CD8-positive, alpha-beta memory T cell (primary cell): Measurements from ENCODE around the gene COQ10B. TPM values are rescaled to one million over a fixed set of nuclear protein-coding genes. Genes with fewer than 3 reads are reported as not detected.

Source experiments
- CTCF ChIA-PET: fragments of 350-600 bp; sonication (Branson Sonifier 250); formaldehyde crosslinking; loops from one replicate; lab custom pipeline; 2021; ENCODE audit warnings: antibody characterized with exemption; lab: Charles Lee
- POLR2A ChIA-PET: fragments of 350-600 bp; sonication (Branson Sonifier 250); formaldehyde crosslinking; loops from one replicate; lab custom pipeline; 2021; ENCODE audit warnings: antibody characterized with exemption; lab: Charles Lee
- DNase-seq, 5 donors: peaks; one replicate each; pipeline versions ENCODE4 v3.0.0 to v3.0.0-alpha.2; 2020 to 2022; ENCODE audit warnings: mixed read lengths in 1 of 5
- H3K27ac ChIP-seq: one replicate; pipeline ENCODE4 v1.7.0; 2013; ENCODE audit warnings: low read depth, mild to moderate bottlenecking, low read length, moderate library complexity
- H3K27me3 ChIP-seq: 2 replicates; pipeline ENCODE4 v1.7.0; 2013; ENCODE audit warnings: low read length, mild to moderate bottlenecking; ENCODE audit not compliant: insufficient read depth, poor library complexity, severe bottlenecking
- H3K36me3 ChIP-seq: 2 replicates; pipeline ENCODE4 v1.7.0; 2013; ENCODE audit warnings: mild to moderate bottlenecking, low read length, moderate library complexity; ENCODE audit not compliant: insufficient read depth
- H3K4me1 ChIP-seq: 2 replicates; pipeline ENCODE4 v1.7.0; 2013; ENCODE audit warnings: mild to moderate bottlenecking, low read length, moderate library complexity; ENCODE audit not compliant: insufficient read depth
- H3K4me3 ChIP-seq: 2 replicates; pipeline ENCODE4 v1.7.0; 2013; ENCODE audit warnings: mild to moderate bottlenecking, low read length
- H3K9me3 ChIP-seq: 2 replicates; pipeline ENCODE4 v1.7.0; 2013; ENCODE audit warnings: mild to moderate bottlenecking, low read length
- H3K27ac Mint-ChIP-seq, 8 donors: one replicate each; pipeline ENCODE4 v1.8.0; 2020 to 2021; ENCODE audit warnings: mixed read lengths in 8 of 8, mild to moderate bottlenecking in 6 of 8, inconsistent platforms in 3 of 8, moderate library complexity in 3 of 8
- H3K27me3 Mint-ChIP-seq, 2 donors: one replicate each; pipeline ENCODE4 v1.8.0; 2020 to 2021; ENCODE audit warnings: mixed read lengths in 2 of 2, mild to moderate bottlenecking in 1 of 2, moderate library complexity in 1 of 2
- H3K36me3 Mint-ChIP-seq, 3 donors: one replicate each; pipeline ENCODE4 v1.8.0; 2020 to 2021; ENCODE audit warnings: mixed read lengths in 3 of 3, inconsistent platforms in 1 of 3, mild to moderate bottlenecking in 1 of 3
- H3K4me1 Mint-ChIP-seq, 3 donors: one replicate each; pipeline ENCODE4 v1.8.0; 2020 to 2021; ENCODE audit warnings: mixed read lengths in 3 of 3, inconsistent platforms in 1 of 3, mild to moderate bottlenecking in 1 of 3
- H3K4me3 Mint-ChIP-seq, 7 donors: one replicate each; pipeline ENCODE4 v1.8.0; 2020 to 2021; ENCODE audit warnings: mixed read lengths in 7 of 7, mild to moderate bottlenecking in 6 of 7, moderate library complexity in 4 of 7, inconsistent platforms in 2 of 7
- H3K9me3 Mint-ChIP-seq, 5 donors: one replicate each; pipeline ENCODE4 v1.8.0; 2020 to 2022; ENCODE audit warnings: mixed read lengths in 5 of 5, mild to moderate bottlenecking in 3 of 5, moderate library complexity in 2 of 5, inconsistent platforms in 1 of 5
- polyA plus RNA-seq: library from polyadenylated mRNA; unstranded; fragments of 300-500 nt; fragmentation: Illumina TruSeq; gene quantifications from one replicate; pipeline ENCODE4 v1.2.3, GENCODE V29; 2021
- total RNA-seq, 2 experiments: library from RNA; stranded (reverse); gene quantifications; one replicate each; pipeline ENCODE4 v1.2.3, GENCODE V29; 2021

The COQ10B gene
- total and polyA plus RNA-seq, 3 experiments from 2014 or later, result 23.4 to 42.6 (median 23.7) TPM

GRCh38 chr2:197434541-197435513 is 18.5 kb upstream of the COQ10B start, which contains the start of gene SF3B1:
SF3B1 (minus strand) TSS chr2:197435028; CDS start chr2:197434999, 29 bp downstream.
- H3K4me1 Mint-ChIP-seq, result peaks cover 55 to 60% (median 58%) of the 10 kb centered on the region in 3 donors
- Histone ChIP-seq H3K27me3 (no peaks in the 10 kb centered on the region), H3K9me3 (no peaks in the 10 kb centered on the region), H3K4me1 (peaks cover 46% of the 10 kb centered on the region), H3K27ac (peak within 1 kb of the TSS; percentile 99), H3K4me3 (peak within 1 kb of the TSS; percentile 95), H3K36me3 (no peaks in the 10 kb centered on the region)
- peak within 1 kb of the TSS; percentile 95 to 100 (median 100) for H3K4me3 Mint-ChIP-seq
- POLR2A ChIA-PET, result interaction anchor here (0.6 to 5.5 kb wide), 15 partner anchors 10 to 635 kb away, joined by 3 to 97 read pairs (median 5); partner anchors contain the start of genes ANKRD44, COQ10B, GTF3C3 and HSPD1
- CTCF ChIA-PET, result interaction anchor here (0.9 to 4.0 kb wide), 5 partner anchors 10 to 66 kb away, joined by 3 to 30 read pairs (median 4); partner anchors contain the start of genes COQ10B and HSPE1
- H3K27me3 Mint-ChIP-seq, result no peaks in the 10 kb centered on the region
- peak; percentile 99 to 100 (median 99) for DNase-seq
- H3K36me3 Mint-ChIP-seq, result peaks cover 0 to 33% (median 0%) of the 10 kb centered on the region in 3 donors
- H3K27ac Mint-ChIP-seq, result peak within 1 kb of the TSS; percentile 98 to 100 (median 100)
- H3K9me3 Mint-ChIP-seq, result no peaks in the 10 kb centered on the region

- H3K4me1 ChIP-seq, result peaks cover 36% of the 10 kb centered on the region
- H3K4me3 ChIP-seq, result peak overlapping the region; percentile 95
- H3K27me3 ChIP-seq, result no peaks in the 10 kb centered on the region
- ChIA-PET POLR2A (interaction anchor here (0.7 to 5.5 kb wide), 8 partner anchors 13 to 269 kb away, joined by 3 to 97 read pairs (median 7); partner anchors contain the start of genes ANKRD44, COQ10B, HSPD1 and HSPE1), CTCF (interaction anchor here (1.0 to 4.0 kb wide), 3 partner anchors 9 to 31 kb away, joined by 3 to 30 read pairs (median 4); partner anchors contain the start of gene COQ10B)
- Mint-ChIP-seq H3K27ac (peak overlapping the region; percentile 98 to 100 (median 100)), H3K9me3 (no peaks in the 10 kb centered on the region), H3K27me3 (no peaks in the 10 kb centered on the region), H3K4me3 (peak overlapping the region; percentile 95 to 100 (median 100)), H3K36me3 (peaks cover 0 to 27% (median 0%) of the 10 kb centered on the region in 3 donors), H3K4me1 (peaks cover 45 to 50% (median 48%) of the 10 kb centered on the region in 3 donors)
- H3K36me3 ChIP-seq, result no peaks in the 10 kb centered on the region
- DNase-seq, result peak in 1 of 5 donors; percentile 23
- H3K27ac ChIP-seq, result peak overlapping the region; percentile 99
- H3K9me3 ChIP-seq, result no peaks in the 10 kb centered on the region
These were observed 17.5 kb upstream of the COQ10B start for GRCh38 chr2:197435598-197436420.

- Histone ChIP-seq H3K36me3 (no peaks in the 10 kb centered on the region), H3K27me3 (no peaks in the 10 kb centered on the region), H3K4me1 (peaks cover 20% of the 10 kb centered on the region), H3K27ac (no peak overlapping the region), H3K4me3 (no peak overlapping the region), H3K9me3 (no peaks in the 10 kb centered on the region)
- CTCF ChIA-PET, result interaction anchor here (1.0 to 4.0 kb wide), 2 partner anchors 15 to 29 kb away, joined by 3 to 30 read pairs; partner anchors contain the start of gene COQ10B
- Mint-ChIP-seq H3K36me3 (peaks cover 0 to 21% (median 0%) of the 10 kb centered on the region in 3 donors), H3K4me3 (peak overlapping the region in 4 of 7 donors; percentile 28 to 58 (median 49)), H3K4me1 (peaks cover 32 to 34% (median 32%) of the 10 kb centered on the region in 3 donors), H3K27ac (peak overlapping the region in 6 of 8 donors; percentile 35 to 89 (median 75)), H3K9me3 (no peaks in the 10 kb centered on the region), H3K27me3 (no peaks in the 10 kb centered on the region)
- DNase-seq, result no peak
- POLR2A ChIA-PET, result interaction anchor here (0.6 to 5.5 kb wide), 3 partner anchors 15 to 1773 kb away, joined by 4 to 97 read pairs (median 4); partner anchors contain the start of gene COQ10B
These were observed 16.0 kb upstream of the COQ10B start for GRCh38 chr2:197437380-197437779.

DNA sequence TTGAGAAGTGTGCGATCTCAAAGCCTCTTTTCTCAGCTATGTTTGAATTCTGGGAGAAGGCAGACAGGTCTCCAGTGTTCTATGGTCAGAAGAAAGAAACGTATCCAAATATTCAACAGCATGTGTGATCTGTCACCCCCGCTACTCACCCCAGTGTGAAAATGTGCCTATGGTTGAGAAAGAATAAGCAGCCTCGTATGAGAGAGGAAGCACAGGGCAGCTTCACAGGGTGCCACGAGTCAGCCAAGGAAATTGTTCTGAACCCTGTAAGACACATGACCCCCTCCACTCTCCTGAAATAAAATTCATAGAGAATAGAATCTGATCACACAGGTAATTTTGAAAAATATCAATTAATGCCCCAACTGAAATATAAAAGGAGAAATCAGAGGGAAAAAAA is 10.5 kb upstream of the COQ10B start:
- ChIA-PET CTCF (no interaction called here), POLR2A (no interaction called here)

DNA sequence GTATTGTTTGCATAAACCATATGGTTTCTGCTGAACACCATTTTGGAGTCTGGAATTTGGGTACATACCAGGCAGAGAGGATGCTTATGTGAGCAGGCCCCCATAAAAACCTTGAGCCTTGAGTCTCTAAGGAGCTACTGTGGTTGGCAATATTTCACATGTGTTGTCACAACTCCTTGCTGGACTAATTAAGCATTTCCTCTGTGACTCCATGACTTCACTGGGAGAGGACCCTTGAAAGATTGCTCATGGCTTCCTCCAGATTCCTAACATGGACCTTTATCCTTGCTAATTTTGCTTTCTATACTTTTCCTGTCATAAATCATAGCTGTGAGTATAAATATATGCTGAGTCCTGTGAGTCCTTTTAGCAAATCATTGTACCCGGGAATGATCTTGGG is 7.6 kb upstream of the COQ10B start:
- H3K27me3 Mint-ChIP-seq, result peaks cover 0 to 3% of the 10 kb centered on the region in 2 donors
- POLR2A ChIA-PET, result no interaction called here
- H3K36me3 ChIP-seq, result no peaks in the 10 kb centered on the region
- no peaks in the 10 kb centered on the region for H3K27me3 ChIP-seq
- no peaks in the 10 kb centered on the region for H3K4me1 Mint-ChIP-seq
- DNase-seq, result no peak
- H3K9me3 Mint-ChIP-seq, result no peaks in the 10 kb centered on the region
- no peak overlapping the region for H3K27ac ChIP-seq
- H3K4me3 ChIP-seq, result no peak overlapping the region
- H3K4me3 Mint-ChIP-seq, result peak overlapping the region in 1 of 7 donors; percentile 58
- H3K36me3 Mint-ChIP-seq, result no peaks in the 10 kb centered on the region
- CTCF ChIA-PET, result no interaction called here
- no peak overlapping the region for H3K27ac Mint-ChIP-seq
- no peaks in the 10 kb centered on the region for H3K9me3 ChIP-seq
- no peaks in the 10 kb centered on the region for H3K4me1 ChIP-seq

More for the DNA sequence above, 10.5 kb upstream of the COQ10B start:
- DNase-seq, result no peak
- Histone ChIP-seq H3K9me3 (no peaks in the 10 kb centered on the region), H3K27ac (no peak overlapping the region), H3K27me3 (no peaks in the 10 kb centered on the region), H3K4me3 (no peak overlapping the region), H3K4me1 (no peaks in the 10 kb centered on the region), H3K36me3 (no peaks in the 10 kb centered on the region)
- H3K4me3 Mint-ChIP-seq, result no peak overlapping the region
- H3K36me3 Mint-ChIP-seq, result no peaks in the 10 kb centered on the region
- H3K27me3 Mint-ChIP-seq, result peaks cover 0 to under 1% of the 10 kb centered on the region in 2 donors
- H3K27ac Mint-ChIP-seq, result peak overlapping the region in 1 of 8 donors; percentile 2
- H3K9me3 Mint-ChIP-seq, result no peaks in the 10 kb centered on the region
- H3K4me1 Mint-ChIP-seq, result no peaks in the 10 kb centered on the region

DNA sequence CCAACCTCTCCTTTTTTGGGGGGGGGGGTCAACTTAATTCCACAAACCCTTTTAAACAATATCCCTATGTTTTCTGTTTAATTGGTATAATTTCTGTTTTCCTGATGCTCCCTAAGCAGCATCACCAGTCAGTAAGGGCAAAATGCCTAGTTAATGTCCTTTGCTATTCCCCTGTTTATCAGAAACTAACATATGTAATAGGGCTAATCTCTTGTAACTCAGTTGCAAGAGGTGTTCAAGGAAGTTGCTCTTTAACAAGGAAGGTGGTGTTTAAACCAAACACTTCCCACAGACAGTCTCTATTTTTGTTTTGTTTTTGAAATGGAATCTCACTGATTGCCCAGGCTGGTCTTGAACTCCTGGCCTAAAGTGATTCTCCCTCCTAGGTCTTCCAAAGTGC is 6.5 kb upstream of the COQ10B start:
- Mint-ChIP-seq H3K36me3 (peaks cover 0 to 1% (median 0%) of the 10 kb centered on the region in 3 donors), H3K9me3 (no peaks in the 10 kb centered on the region), H3K27ac (no peak overlapping the region), H3K4me3 (no peak overlapping the region), H3K27me3 (peaks cover 0 to 3% of the 10 kb centered on the region in 2 donors), H3K4me1 (peaks cover 0 to 1% (median 0%) of the 10 kb centered on the region in 3 donors)
- POLR2A ChIA-PET, result no interaction called here
- no peak overlapping the region for H3K27ac ChIP-seq
- H3K36me3 ChIP-seq, result no peaks in the 10 kb centered on the region
- H3K4me3 ChIP-seq, result no peak overlapping the region
- CTCF ChIA-PET, result no interaction called here
- DNase-seq, result no peak
- H3K27me3 ChIP-seq, result no peaks in the 10 kb centered on the region
- H3K9me3 ChIP-seq, result no peaks in the 10 kb centered on the region
- no peaks in the 10 kb centered on the region for H3K4me1 ChIP-seq

DNA sequence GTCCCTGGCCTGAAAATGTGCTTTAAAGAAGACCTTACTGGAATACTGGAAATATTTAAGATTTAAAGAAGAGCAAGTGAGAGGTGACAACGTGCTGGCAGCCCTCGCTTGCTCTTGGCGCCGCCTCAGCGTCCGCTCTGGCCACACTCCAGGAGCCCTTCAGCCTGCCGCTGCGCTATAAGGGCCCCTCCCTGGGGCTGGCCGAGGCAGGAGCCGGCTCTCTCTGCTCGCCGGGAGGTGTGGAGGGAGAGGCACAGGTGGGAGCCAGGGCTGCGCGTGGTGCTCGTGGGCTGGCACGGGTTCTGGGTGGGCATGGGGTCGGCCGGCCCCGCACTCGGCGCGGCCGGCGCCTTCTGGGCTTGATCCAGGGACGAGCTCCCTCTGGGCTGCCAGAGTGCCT is 2.9 kb upstream of the COQ10B start:
- no peaks in the 10 kb centered on the region for H3K36me3 ChIP-seq
- H3K27ac Mint-ChIP-seq, result no peak overlapping the region
- no peaks in the 10 kb centered on the region for H3K9me3 Mint-ChIP-seq
- no peaks in the 10 kb centered on the region for H3K27me3 ChIP-seq
- no peak for DNase-seq
- peaks cover 19% of the 10 kb centered on the region for H3K4me1 ChIP-seq
- peaks cover 25 to 27% (median 26%) of the 10 kb centered on the region in 3 donors for H3K4me1 Mint-ChIP-seq
- peaks cover 3 to 5% of the 10 kb centered on the region in 2 donors for H3K27me3 Mint-ChIP-seq
- no peak overlapping the region for H3K27ac ChIP-seq
- peaks cover 0 to 17% (median 4%) of the 10 kb centered on the region in 3 donors for H3K36me3 Mint-ChIP-seq
- no peak overlapping the region for H3K4me3 Mint-ChIP-seq
- no peak overlapping the region for H3K4me3 ChIP-seq
- POLR2A ChIA-PET, result interaction anchor here (0.8 to 3.7 kb wide), 2 partner anchors 15 to 49 kb away, joined by 3 to 97 read pairs; partner anchors contain the start of genes HSPD1, HSPE1 and SF3B1
- CTCF ChIA-PET, result interaction anchor here (4.1 kb wide), 1 partner anchor 14 kb away, joined by 30 read pairs; the partner anchor contains the start of gene SF3B1
- H3K9me3 ChIP-seq, result no peaks in the 10 kb centered on the region
